Neutrophil (primary cell): Measurements from ENCODE around the gene NPAS3.

ENCODE experiments used
- H3K27ac ChIP-seq: fragments of 200-600 bp; sonication (generic); 2 replicates; pipeline ENCODE4 v1.5.1; 2016; ENCODE audit warnings: mild to moderate bottlenecking, moderate library complexity
- H3K27me3 ChIP-seq: fragments of 200-600 bp; sonication (generic); 2 replicates; pipeline ENCODE4 v1.6.0; 2016; ENCODE audit warnings: mild to moderate bottlenecking
- H3K36me3 ChIP-seq: fragments of 200-600 bp; sonication (generic); 2 replicates; pipeline ENCODE4 v1.5.1; 2017
- H3K4me1 ChIP-seq, 2 experiments: fragments of 200-600 bp in 1 of 2; sonication (generic) in 1 of 2; 1 replicate in 1 of 2; 2 replicates in 1 of 2; pipeline versions ENCODE4 v1.5.1 to v1.6.1; 2013 to 2016; ENCODE audit warnings: low read depth in 1 of 2, low read length in 1 of 2, mild to moderate bottlenecking in 1 of 2, moderate library complexity in 1 of 2; ENCODE audit not compliant: control insufficient read depth in 1 of 2, insufficient read depth in 1 of 2
- H3K4me3 ChIP-seq, 2 experiments: fragments of 200-600 bp in 1 of 2; sonication (generic) in 1 of 2; 1 replicate in 1 of 2; 2 replicates in 1 of 2; pipeline ENCODE4 v1.5.1; 2013 to 2016; ENCODE audit warnings: low read depth in 1 of 2, low read length in 1 of 2, mild to moderate bottlenecking in 1 of 2, moderate library complexity in 1 of 2
- H3K9me3 ChIP-seq: fragments of 200-600 bp; sonication (generic); 2 replicates; pipeline ENCODE4 v1.5.1; 2016
- TF ChIP-seq, protein P1 (sequence below): fragments of 200-600 bp; sonication (generic); IDR thresholded peaks from 2 replicates; pipeline ENCODE4 v1.5.1; 2016; ENCODE audit warnings: antibody characterized with exemption

The NPAS3 gene

GRCh38 chr14:33846100-33846824 is 907.6 kb downstream of the NPAS3 start:
- H3K27ac ChIP-seq, result no peak overlapping the region
- H3K36me3 ChIP-seq, result no peaks in the 10 kb centered on the region
- no peaks in the 10 kb centered on the region for H3K9me3 ChIP-seq
- no peaks in the 10 kb centered on the region for H3K4me1 ChIP-seq
- no peaks in the 10 kb centered on the region for H3K27me3 ChIP-seq
- TF ChIP-seq, protein P1, sequence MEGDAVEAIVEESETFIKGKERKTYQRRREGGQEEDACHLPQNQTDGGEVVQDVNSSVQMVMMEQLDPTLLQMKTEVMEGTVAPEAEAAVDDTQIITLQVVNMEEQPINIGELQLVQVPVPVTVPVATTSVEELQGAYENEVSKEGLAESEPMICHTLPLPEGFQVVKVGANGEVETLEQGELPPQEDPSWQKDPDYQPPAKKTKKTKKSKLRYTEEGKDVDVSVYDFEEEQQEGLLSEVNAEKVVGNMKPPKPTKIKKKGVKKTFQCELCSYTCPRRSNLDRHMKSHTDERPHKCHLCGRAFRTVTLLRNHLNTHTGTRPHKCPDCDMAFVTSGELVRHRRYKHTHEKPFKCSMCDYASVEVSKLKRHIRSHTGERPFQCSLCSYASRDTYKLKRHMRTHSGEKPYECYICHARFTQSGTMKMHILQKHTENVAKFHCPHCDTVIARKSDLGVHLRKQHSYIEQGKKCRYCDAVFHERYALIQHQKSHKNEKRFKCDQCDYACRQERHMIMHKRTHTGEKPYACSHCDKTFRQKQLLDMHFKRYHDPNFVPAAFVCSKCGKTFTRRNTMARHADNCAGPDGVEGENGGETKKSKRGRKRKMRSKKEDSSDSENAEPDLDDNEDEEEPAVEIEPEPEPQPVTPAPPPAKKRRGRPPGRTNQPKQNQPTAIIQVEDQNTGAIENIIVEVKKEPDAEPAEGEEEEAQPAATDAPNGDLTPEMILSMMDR, result no peak
- H3K4me3 ChIP-seq, result no peak overlapping the region

GRCh38 chr14:33847066-33847465 is 908.4 kb downstream of the NPAS3 start:
- Histone ChIP-seq H3K27me3 (no peaks in the 10 kb centered on the region), H3K4me3 (no peak overlapping the region), H3K4me1 (no peaks in the 10 kb centered on the region), H3K36me3 (no peaks in the 10 kb centered on the region), H3K9me3 (no peaks in the 10 kb centered on the region), H3K27ac (no peak overlapping the region)
- TF ChIP-seq, protein P1, result no peak

DNA sequence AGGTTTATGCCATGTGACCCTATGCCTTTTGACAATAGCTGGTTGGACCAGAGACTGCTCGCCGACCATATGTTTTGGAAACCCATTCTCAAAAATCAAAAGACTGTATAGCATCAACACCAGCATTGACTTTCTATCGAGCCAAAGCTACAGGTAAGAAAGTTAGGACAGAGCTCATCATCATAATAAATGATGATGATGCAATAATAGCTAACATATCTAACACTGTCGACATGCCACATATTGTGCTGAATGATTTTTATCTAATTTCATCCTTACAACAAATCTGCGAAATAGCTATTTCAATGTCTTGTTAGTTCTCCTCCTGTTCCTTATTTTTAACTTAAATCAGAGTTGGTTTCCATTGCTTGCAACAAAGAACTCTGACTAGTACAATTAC is 909.3 kb downstream of the NPAS3 start:
- Histone ChIP-seq H3K27ac (no peak overlapping the region), H3K4me3 (no peak overlapping the region), H3K9me3 (no peaks in the 10 kb centered on the region), H3K27me3 (no peaks in the 10 kb centered on the region), H3K36me3 (no peaks in the 10 kb centered on the region), H3K4me1 (no peaks in the 10 kb centered on the region)
- TF ChIP-seq, protein P1, result no peak

DNA sequence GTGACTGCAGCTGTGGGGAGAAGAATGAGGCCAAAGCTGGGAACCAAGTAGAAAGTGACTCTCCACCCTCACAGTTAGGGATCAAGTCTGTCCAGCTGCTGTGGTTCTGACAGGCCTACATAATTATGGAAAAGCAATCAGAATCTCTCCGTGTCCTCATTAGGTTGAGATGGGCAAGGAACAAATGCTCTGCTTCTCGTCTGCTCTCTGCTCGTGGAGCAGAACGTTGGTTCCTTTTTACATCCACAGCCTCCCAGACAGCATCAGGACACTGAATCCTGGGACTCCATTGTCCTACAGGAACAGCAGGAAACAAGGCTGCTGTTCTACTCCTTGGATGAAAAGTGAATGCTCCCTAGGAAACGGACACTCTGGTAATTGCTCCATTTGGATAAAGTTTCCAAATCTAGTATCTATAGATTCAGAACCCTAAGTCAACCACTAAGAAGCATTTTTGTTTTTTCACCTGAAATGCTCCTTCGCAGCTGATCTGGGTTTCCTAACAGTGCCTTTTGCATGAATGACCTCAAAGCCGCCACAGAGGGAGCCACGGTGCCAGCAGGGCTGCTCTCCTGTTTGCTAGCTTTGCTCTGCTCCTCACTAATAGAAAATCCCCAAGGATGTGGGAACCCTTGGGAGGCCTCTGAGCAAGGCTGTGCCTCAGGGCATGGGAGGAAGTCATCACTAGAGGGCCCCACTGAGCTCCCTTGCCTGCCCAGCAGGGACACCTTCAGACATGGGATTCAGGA is 910.2 kb downstream of the NPAS3 start:
- TF ChIP-seq, protein P1, result no peak
- Histone ChIP-seq H3K27ac (no peak overlapping the region), H3K4me3 (no peak overlapping the region), H3K9me3 (no peaks in the 10 kb centered on the region), H3K27me3 (no peaks in the 10 kb centered on the region), H3K36me3 (no peaks in the 10 kb centered on the region), H3K4me1 (no peaks in the 10 kb centered on the region)

DNA sequence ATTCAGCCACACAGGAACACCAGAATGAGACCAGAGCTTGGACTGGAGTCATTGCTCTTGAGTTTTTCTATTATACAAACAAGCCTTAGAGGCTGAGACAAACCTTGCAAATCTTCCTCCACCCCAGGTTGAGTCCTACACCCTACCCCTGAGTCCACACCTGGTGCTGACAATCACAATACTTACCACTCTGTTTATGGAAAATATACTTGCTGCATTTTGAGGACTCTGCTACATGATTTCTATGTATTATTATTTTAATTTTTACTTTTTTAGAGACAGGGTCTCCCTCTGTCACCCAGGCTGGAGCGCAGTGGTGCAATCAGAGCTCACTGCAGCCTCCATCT is 910.7 kb downstream of the NPAS3 start:
- Histone ChIP-seq H3K4me3 (no peak overlapping the region), H3K9me3 (no peaks in the 10 kb centered on the region), H3K36me3 (no peaks in the 10 kb centered on the region), H3K4me1 (no peaks in the 10 kb centered on the region), H3K27ac (no peak overlapping the region), H3K27me3 (no peaks in the 10 kb centered on the region)
- TF ChIP-seq, protein P1, result no peak
